NCI-H187 (cell line): ENCODE results near the gene PGS1.

Experiments used
- DNase-seq, 2 experiments: peaks; one replicate each; lab custom pipeline; 2025; lab: John Stamatoyannopoulos, UW

PGS1 gene

GRCh38 chr17:78347453-78347852, 31.0 kb upstream of the PGS1 start:
- no peak for DNase-seq

- DNase-seq: no peak
Observed at GRCh38 chr17:78348055-78348770, 30.2 kb upstream of the PGS1 start.

GRCh38 chr17:78349891-78350642, 28.4 kb upstream of the PGS1 start:
- no peak for DNase-seq

GRCh38 chr17:78351449-78352006, 26.9 kb upstream of the PGS1 start:
- no peak for DNase-seq

- no peak for DNase-seq
Observed at GRCh38 chr17:78353834-78354233, 24.6 kb upstream of the PGS1 start.

- no peak for DNase-seq
Observed at GRCh38 chr17:78355045-78355641, 23.3 kb upstream of the PGS1 start.

- no peak for DNase-seq
Observed at GRCh38 chr17:78355701-78356100, 22.7 kb upstream of the PGS1 start.

GRCh38 chr17:78356101-78356713, 22.2 kb upstream of the PGS1 start:
- DNase-seq: no peak

- no peak for DNase-seq
Observed at GRCh38 chr17:78357177-78357586, 21.3 kb upstream of the PGS1 start.

- no peak for DNase-seq
Observed at GRCh38 chr17:78357672-78358537, 20.5 kb upstream of the PGS1 start.

- DNase-seq: no peak
Observed at GRCh38 chr17:78358538-78359320, 19.7 kb upstream of the PGS1 start.

- peak in 1 of 2 experiments; percentile 10 for DNase-seq
Observed at GRCh38 chr17:78359321-78359996, 19.0 kb upstream of the PGS1 start.

GRCh38 chr17:78359997-78360370, 18.5 kb upstream of the PGS1 start, which contains the start of gene SOCS3:
SOCS3 (minus strand) TSS chr17:78360077; CDS start chr17:78359095, 982 bp downstream.
- DNase-seq: peak; percentile 82 to 96

GRCh38 chr17:78360371-78361224, 17.9 kb upstream of the PGS1 start:
- DNase-seq: peak; percentile 79 to 89

GRCh38 chr17:78361225-78361701, 17.2 kb upstream of the PGS1 start:
- DNase-seq: no peak

GRCh38 chr17:78362232-78362631, 16.2 kb upstream of the PGS1 start:
- DNase-seq: no peak

- peak; percentile 21 to 30 for DNase-seq
Observed at GRCh38 chr17:78362671-78363070, 15.8 kb upstream of the PGS1 start.

- no peak for DNase-seq
Observed at GRCh38 chr17:78364436-78365281, 13.8 kb upstream of the PGS1 start.
